ENCODE results near the gene PARD3B. TPM values are rescaled to one million over a fixed set of nuclear protein-coding genes. Genes with fewer than 3 reads are reported as not detected.

PARD3B gene
- total RNA-seq, 4 donors from 2014 or later, result 32.8 to 69.6 (median 47.3) TPM

DNA sequence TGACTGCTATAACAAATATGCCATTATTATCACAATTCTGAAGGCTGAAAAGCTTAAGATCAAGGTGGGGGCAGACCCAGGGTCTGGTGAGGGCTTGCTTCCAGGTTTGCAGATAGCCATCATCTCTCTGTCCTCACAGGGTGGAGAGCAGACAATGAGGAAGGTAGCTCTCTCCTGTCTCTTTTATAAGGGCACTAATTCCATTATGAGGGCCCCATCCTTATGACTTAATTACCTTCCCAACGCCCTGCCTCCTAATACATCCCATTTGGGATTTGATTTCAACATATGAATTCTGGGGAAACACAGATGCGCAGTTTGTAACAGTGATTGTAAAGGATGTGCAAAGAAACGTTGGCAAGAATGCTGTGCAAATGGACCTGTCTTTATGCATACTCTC, 44.8 kb downstream of the PARD3B start:
- TF ChIP-seq CTCF (IDR thresholded peaks at IDR 0.05; ENCODE audit: low read depth), result no peak

GRCh38 chr2:204591225-204591624, 46.0 kb downstream of the PARD3B start:
- TF ChIP-seq CTCF (IDR thresholded peaks at IDR 0.05; ENCODE audit: low read depth), result no peak

- TF ChIP-seq CTCF (IDR thresholded peaks at IDR 0.05; ENCODE audit: low read depth), result no peak
Observed at GRCh38 chr2:204604061-204604460, 58.8 kb downstream of the PARD3B start.

GRCh38 chr2:204608237-204608939, 63.1 kb downstream of the PARD3B start:
- no peak for TF ChIP-seq CTCF (IDR thresholded peaks at IDR 0.05; ENCODE audit: low read depth)

DNA sequence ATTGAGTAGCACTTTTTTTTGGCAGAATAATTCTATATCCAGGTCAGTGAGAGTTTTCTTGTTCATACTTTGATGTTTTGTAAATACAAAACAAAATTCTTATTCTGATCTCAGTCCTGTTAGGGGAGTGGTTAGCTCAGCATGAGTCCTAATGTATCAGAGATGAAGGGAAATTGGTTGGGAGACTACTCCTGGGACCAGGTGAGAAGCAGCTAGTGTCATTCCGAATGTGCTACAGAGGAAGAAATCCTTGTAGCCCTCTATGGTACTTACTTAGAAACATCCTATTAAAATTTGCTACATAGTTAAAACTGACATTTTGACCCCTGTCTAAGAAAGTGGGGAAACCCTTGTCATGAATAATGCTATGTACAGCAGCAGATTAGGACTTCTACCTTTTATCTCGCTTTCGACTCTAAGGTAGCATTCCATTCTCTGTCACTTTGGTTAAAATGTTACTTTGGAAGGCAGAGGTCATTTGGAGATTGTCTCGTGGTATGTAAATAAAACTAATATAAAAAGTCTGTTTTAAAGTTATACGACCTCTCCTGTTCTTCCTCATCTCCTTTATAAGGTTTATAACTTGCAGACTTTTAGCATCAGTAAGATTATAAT, 65.8 kb downstream of the PARD3B start:
- TF ChIP-seq CTCF (IDR thresholded peaks at IDR 0.05; ENCODE audit: low read depth), result no peak

- TF ChIP-seq CTCF (IDR thresholded peaks at IDR 0.05; ENCODE audit: low read depth), result no peak
Observed at GRCh38 chr2:204611764-204612163, 66.5 kb downstream of the PARD3B start.

GRCh38 chr2:204613635-204614034, 68.4 kb downstream of the PARD3B start:
- TF ChIP-seq CTCF (IDR thresholded peaks at IDR 0.05; ENCODE audit: low read depth), result no peak

Measured in subcutaneous adipose tissue (tissue), 4 donors.